HepG2 (cell line): ENCODE results near the gene CLDN15. TPM values are rescaled to one million over a fixed set of nuclear protein-coding genes. Genes with fewer than 3 reads are reported as not detected.
A peak's percentile ranks its signal among the peaks of the same experiment; 100 is the strongest.

Experiments used
- CERS6 ChIP-seq: sonication (generic); formaldehyde crosslinking; IDR thresholded peaks from 2 replicates; pipeline ENCODE4 v1.5.0; 2020; ENCODE audit warnings: missing genetic modification reagents
- EP300 ChIP-seq, 3 experiments: sonication (generic) in 1 of 3; formaldehyde crosslinking in 1 of 3; IDR thresholded peaks; 2 replicates each; pipeline versions ENCODE4 v1.5.1 to v1.6.1; 2011 to 2020; ENCODE audit warnings: low read depth in 2 of 3, low read length in 2 of 3, borderline replicate concordance in 1 of 3, improper control_type of control experiment in 1 of 3, mild to moderate bottlenecking in 1 of 3, missing genetic modification reagents in 1 of 3, moderate library complexity in 1 of 3
- FOXK1 ChIP-seq: sonication (generic); formaldehyde crosslinking; IDR thresholded peaks from 2 replicates; pipeline ENCODE4 v1.4.0; 2020; ENCODE audit warnings: low read depth, missing genetic modification reagents, borderline replicate concordance
- HOXA7 ChIP-seq: sonication (generic); formaldehyde crosslinking; IDR thresholded peaks from 2 replicates; pipeline ENCODE4 v1.8.1; 2022; ENCODE audit warnings: mild to moderate bottlenecking, missing genetic modification reagents, moderate library complexity
- IKZF1 ChIP-seq: fragments of 450-650 bp; IDR thresholded peaks from 2 replicates; pipeline ENCODE4 v1.7.1; 2016
- IKZF4 ChIP-seq: sonication (generic); formaldehyde crosslinking; IDR thresholded peaks from 2 replicates; pipeline ENCODE4 v1.5.1; 2020; ENCODE audit warnings: borderline replicate concordance, mild to moderate bottlenecking, low read depth, missing genetic modification reagents; ENCODE audit errors: not compliant biosample characterization
- JUN ChIP-seq: sonication (generic); formaldehyde crosslinking; IDR thresholded peaks from 2 replicates; pipeline ENCODE4 v1.4.0; 2020; ENCODE audit warnings: mild to moderate bottlenecking, missing genetic modification reagents
- MEIS1 ChIP-seq: sonication (generic); formaldehyde crosslinking; IDR thresholded peaks from 2 replicates; pipeline ENCODE4 v1.9.0; 2021; ENCODE audit warnings: mild to moderate bottlenecking, missing genetic modification reagents, moderate library complexity, borderline replicate concordance
- NFYB ChIP-seq: sonication (generic); formaldehyde crosslinking; IDR thresholded peaks from 2 replicates; pipeline ENCODE4 v1.4.0; 2020; ENCODE audit warnings: missing genetic modification reagents
- RFX5 ChIP-seq: IDR thresholded peaks from 2 replicates; pipeline ENCODE4 v1.6.1; 2011; ENCODE audit warnings: low read depth, low read length, improper control_type of control experiment
- SMAD1 ChIP-seq: sonication (generic); formaldehyde crosslinking; IDR thresholded peaks from 2 replicates; pipeline ENCODE4 v1.4.0; 2020; ENCODE audit warnings: missing genetic modification reagents, low read depth, mild to moderate bottlenecking, borderline replicate concordance
- SP4 ChIP-seq: sonication (generic); formaldehyde crosslinking; IDR thresholded peaks from 2 replicates; pipeline ENCODE4 v1.8.1; 2023; ENCODE audit warnings: mild to moderate bottlenecking, missing genetic modification reagents
- ZBTB49 ChIP-seq: sonication (generic); formaldehyde crosslinking; IDR thresholded peaks from 2 replicates; pipeline ENCODE4 v1.4.0; 2020; ENCODE audit warnings: missing genetic modification reagents, borderline replicate concordance
- ZNF205 ChIP-seq: IDR thresholded peaks from 2 replicates; pipeline ENCODE4 v1.6.1; 2018; ENCODE audit warnings: missing biosample characterization, missing genetic modification reagents
- ZNF609 ChIP-seq: sonication (generic); formaldehyde crosslinking; IDR thresholded peaks from 2 replicates; pipeline ENCODE4 v1.4.0; 2020; ENCODE audit warnings: mild to moderate bottlenecking, missing genetic modification reagents, borderline replicate concordance
- ZNF768 ChIP-seq: sonication (generic); formaldehyde crosslinking; IDR thresholded peaks from 2 replicates; pipeline ENCODE4 v1.4.0; 2020; ENCODE audit warnings: missing genetic modification reagents
- ZNF770 ChIP-seq: sonication (generic); formaldehyde crosslinking; IDR thresholded peaks from 2 replicates; pipeline ENCODE4 v1.5.0; 2020; ENCODE audit warnings: mild to moderate bottlenecking, missing genetic modification reagents
- ZNF781 ChIP-seq: sonication (generic); formaldehyde crosslinking; IDR thresholded peaks from 2 replicates; pipeline ENCODE4 v1.5.1; 2020; ENCODE audit warnings: borderline replicate concordance, mild to moderate bottlenecking, missing genetic modification reagents; ENCODE audit errors: not compliant biosample characterization
- ZSCAN31 ChIP-seq: sonication (generic); formaldehyde crosslinking; IDR thresholded peaks from 2 replicates; pipeline ENCODE4 v1.5.0; 2020; ENCODE audit warnings: low read depth, mild to moderate bottlenecking, missing genetic modification reagents
- polyA plus RNA-seq, 8 experiments: library from polyadenylated mRNA; depleted of rRNA in 3 of 8; stranded (reverse) in 7 of 8; unstranded in 1 of 8; fragments of >200 nt; fragmentation: Illumina TruSeq in 4 of 8; extraction: Trizol in 4 of 8; gene quantifications; 2 replicates each; pipeline versions ENCODE4 v1.2.1 to v1.2.3, GENCODE V29; 2011 to 2016; ENCODE audit warnings: low read depth in 4 of 8, missing spikeins in 1 of 8, mixed read lengths in 1 of 8; ENCODE audit not compliant: insufficient read depth in 1 of 8
- total RNA-seq, 5 experiments: library from RNA; depleted of rRNA; stranded (reverse); fragments of >200 nt; fragmentation: Illumina TruSeq; extraction: Trizol; gene quantifications; 2 replicates each; pipeline ENCODE4 v1.2.3, GENCODE V29; 2016; ENCODE audit warnings: low read depth in 1 of 5

The CLDN15 gene
- total and polyA plus RNA-seq, 2 of the 13 experiments (the other 11 are each of a cell fraction or from before 2014, with no cell fraction given): 7.1 to 17.8 TPM

- TF ChIP-seq ZNF609 (CRISPR knock-in tag) (no peak), IKZF4 (CRISPR knock-in tag) (no peak), JUN (CRISPR knock-in tag) (0 out of 2 replicates have a peak, but pooled peaks have one; percentile 17), ZSCAN31 (CRISPR knock-in tag) (peak; percentile 55; the same call in 1 of the 2 replicates), IKZF1 (no peak), NFYB (CRISPR knock-in tag) (no peak), MEIS1 (CRISPR knock-in tag) (peak; percentile 21; the same call in 1 of the 2 replicates), ZNF768 (CRISPR knock-in tag) (0 out of 2 replicates have a peak, but pooled peaks have one; percentile 23), ZNF770 (CRISPR knock-in tag) (no peak), ZNF205 (CRISPR knock-in tag) (no peak), SP4 (CRISPR knock-in tag) (no peak), RFX5 (no peak), CERS6 (CRISPR knock-in tag) (no peak), SMAD1 (CRISPR knock-in tag) (no peak), FOXK1 (CRISPR knock-in tag) (no peak), HOXA7 (CRISPR knock-in tag) (no peak), ZBTB49 (CRISPR knock-in tag) (no peak), ZNF781 (no peak), EP300 (IDR thresholded peaks at IDR 0.05; ENCODE audit: low read depth in 2 of 2, low read length in 2 of 2) (0 out of 4 replicates have a peak, but pooled peaks of 1 of the 2 experiments have one; percentile 12), EP300 (CRISPR knock-in tag; IDR thresholded peaks at IDR 0.05; ENCODE audit: borderline replicate concordance) (no peak; the same call in 1 of the 2 replicates)
Measured at GRCh38 chr7:101216860-101217387, 20.7 kb downstream of the CLDN15 start (continued).
